PC-3 (cell line): ENCODE results near the gene IRF2.

Source experiments
- EZH2 ChIP-seq: fragments of 300-600 bp; sonication (generic); IDR thresholded peaks from one replicate; pipeline ENCODE4 v1.6.1; 2017; ENCODE audit warnings: antibody characterized with exemption, mild to moderate bottlenecking, low read length; ENCODE audit not compliant: unreplicated experiment
- TF ChIP-seq, protein P1 (sequence below): fragments of 300-600 bp; sonication (generic); conservative IDR thresholded peaks from 2 replicates; pipeline ENCODE4 v1.5.1; 2017; ENCODE audit warnings: antibody characterized with exemption, low read depth, mild to moderate bottlenecking, low read length

DNA sequence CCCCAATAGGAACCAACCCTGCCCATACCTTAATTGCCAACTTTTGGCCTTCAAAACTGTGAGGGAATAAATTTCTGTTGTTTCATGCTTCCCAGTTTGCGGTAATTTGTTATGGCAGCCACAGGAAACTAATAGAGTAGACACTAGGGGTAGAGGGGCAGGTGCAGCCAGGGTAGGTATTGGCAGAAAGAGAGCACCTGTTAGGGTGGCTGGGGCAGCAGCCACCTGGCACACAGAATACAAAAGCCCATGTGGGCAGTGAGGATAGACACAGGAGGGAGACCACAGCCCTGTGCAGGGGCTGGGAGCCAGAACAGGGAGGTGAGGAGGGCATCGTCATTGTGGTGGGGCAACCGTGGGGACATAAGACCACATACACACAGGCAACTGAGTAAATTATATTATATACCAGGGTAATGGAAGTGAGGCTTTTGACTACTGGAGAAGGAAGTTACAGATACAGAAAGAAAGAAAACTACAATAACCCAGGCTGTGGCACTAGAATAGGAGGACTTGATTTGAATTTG lies 28.2 kb downstream of the IRF2 start:
- TF ChIP-seq, protein P1, sequence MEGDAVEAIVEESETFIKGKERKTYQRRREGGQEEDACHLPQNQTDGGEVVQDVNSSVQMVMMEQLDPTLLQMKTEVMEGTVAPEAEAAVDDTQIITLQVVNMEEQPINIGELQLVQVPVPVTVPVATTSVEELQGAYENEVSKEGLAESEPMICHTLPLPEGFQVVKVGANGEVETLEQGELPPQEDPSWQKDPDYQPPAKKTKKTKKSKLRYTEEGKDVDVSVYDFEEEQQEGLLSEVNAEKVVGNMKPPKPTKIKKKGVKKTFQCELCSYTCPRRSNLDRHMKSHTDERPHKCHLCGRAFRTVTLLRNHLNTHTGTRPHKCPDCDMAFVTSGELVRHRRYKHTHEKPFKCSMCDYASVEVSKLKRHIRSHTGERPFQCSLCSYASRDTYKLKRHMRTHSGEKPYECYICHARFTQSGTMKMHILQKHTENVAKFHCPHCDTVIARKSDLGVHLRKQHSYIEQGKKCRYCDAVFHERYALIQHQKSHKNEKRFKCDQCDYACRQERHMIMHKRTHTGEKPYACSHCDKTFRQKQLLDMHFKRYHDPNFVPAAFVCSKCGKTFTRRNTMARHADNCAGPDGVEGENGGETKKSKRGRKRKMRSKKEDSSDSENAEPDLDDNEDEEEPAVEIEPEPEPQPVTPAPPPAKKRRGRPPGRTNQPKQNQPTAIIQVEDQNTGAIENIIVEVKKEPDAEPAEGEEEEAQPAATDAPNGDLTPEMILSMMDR = no peak
- TF ChIP-seq EZH2 = no peak
